ENCODE results near the gene KCNJ16.

KCNJ16 gene

DNA sequence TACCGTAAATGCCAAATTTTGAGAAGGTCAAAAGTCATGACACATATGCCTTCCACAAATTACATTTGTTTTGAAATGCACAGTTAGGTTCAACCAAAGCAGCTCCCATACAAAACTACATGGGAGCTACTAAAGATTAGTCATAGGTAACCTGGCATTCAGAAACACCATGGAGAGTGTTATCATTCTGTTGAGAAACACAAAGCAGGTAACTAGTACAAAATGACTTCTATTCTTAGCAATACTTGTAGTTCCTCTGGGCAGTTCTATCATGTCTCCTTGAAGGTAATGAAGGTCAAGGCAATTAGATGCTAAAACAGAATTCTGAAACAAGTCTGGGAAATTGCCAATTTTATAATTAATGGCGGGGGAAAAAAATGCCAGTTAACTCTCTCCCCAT, 39.4 kb downstream of the KCNJ16 start:
- CTCF ChIA-PET: no interaction called here
- TF ChIP-seq CTCF (IDR thresholded peaks at IDR 0.05; ENCODE audit: insufficient read depth, low read length, missing control alignments): no peak
- H3K4me3 ChIP-seq (ENCODE audit: low read depth, low read length): no peak overlapping the region
- POLR2A ChIA-PET: no interaction called here
- no peak for DNase-seq (ENCODE audit: low read depth, low spot score)

- ChIA-PET POLR2A (no interaction called here), CTCF (no interaction called here)
Observed at GRCh38 chr17:70115126-70115525, 40.1 kb downstream of the KCNJ16 start.

DNA sequence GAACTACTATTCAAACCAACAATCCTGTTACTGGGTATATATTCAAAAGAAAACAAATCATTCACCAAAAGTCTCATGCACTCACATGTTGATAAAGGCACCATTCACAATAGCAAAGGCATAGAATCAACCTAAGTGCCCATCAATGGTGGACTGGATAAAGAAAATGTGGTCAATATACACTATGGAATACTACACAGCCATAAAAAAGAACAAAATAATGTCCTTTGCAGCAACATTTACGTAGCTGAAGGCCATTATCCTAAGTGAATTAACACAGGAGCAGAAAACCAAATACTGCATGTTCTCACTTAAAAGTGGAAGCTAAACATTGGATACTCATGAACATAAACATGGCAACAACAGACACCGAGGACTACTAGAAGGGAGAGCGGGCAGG, 41.9 kb downstream of the KCNJ16 start:
- ChIA-PET POLR2A (no interaction called here), CTCF (interaction anchor here (1.3 kb wide), 1 partner anchor 507 kb away, joined by 4 read pairs; no protein-coding TSS in a partner anchor)
- DNase-seq (ENCODE audit: low read depth, low spot score): no peak
- no peak overlapping the region for H3K4me3 ChIP-seq (ENCODE audit: low read depth, low read length)
- TF ChIP-seq CTCF (IDR thresholded peaks at IDR 0.05; ENCODE audit: insufficient read depth, low read length, missing control alignments): no peak

More at GRCh38 chr17:70115126-70115525, 40.1 kb downstream of the KCNJ16 start:
- no peak for DNase-seq (ENCODE audit: low read depth, low spot score)
- H3K4me3 ChIP-seq (ENCODE audit: low read depth, low read length): no peak overlapping the region
- TF ChIP-seq CTCF (IDR thresholded peaks at IDR 0.05; ENCODE audit: insufficient read depth, low read length, missing control alignments): no peak

GRCh38 chr17:70119545-70119944, 44.5 kb downstream of the KCNJ16 start:
- POLR2A ChIA-PET: no interaction called here
- no peak for TF ChIP-seq CTCF (IDR thresholded peaks at IDR 0.05; ENCODE audit: insufficient read depth, low read length, missing control alignments)
- no peak for DNase-seq (ENCODE audit: low read depth, low spot score)
- CTCF ChIA-PET: no interaction called here
- no peak overlapping the region for H3K4me3 ChIP-seq (ENCODE audit: low read depth, low read length)

DNA sequence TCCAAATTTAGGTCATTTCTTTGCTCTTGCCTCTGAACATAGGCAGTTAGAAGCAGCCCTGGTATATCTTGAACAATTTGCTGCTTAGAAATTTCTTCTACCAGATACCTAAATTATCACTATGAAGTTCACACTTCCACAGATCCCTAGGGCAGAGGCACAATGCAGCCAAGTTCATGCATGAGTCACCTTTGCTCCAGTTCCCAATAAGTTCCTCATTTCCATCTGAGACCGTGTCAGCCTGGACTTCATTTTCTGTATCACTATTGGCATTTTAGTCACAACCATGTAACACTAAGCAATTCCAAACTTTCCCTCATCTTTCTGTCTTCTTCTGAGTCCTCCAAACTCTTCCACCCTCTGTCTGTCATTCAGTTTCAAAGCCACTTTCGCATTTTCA, 45.0 kb downstream of the KCNJ16 start:
- no peak for DNase-seq (ENCODE audit: low read depth, low spot score)
- CTCF ChIA-PET: no interaction called here
- H3K4me3 ChIP-seq (ENCODE audit: low read depth, low read length): no peak overlapping the region
- no peak for TF ChIP-seq CTCF (IDR thresholded peaks at IDR 0.05; ENCODE audit: insufficient read depth, low read length, missing control alignments)
- POLR2A ChIA-PET: no interaction called here

DNA sequence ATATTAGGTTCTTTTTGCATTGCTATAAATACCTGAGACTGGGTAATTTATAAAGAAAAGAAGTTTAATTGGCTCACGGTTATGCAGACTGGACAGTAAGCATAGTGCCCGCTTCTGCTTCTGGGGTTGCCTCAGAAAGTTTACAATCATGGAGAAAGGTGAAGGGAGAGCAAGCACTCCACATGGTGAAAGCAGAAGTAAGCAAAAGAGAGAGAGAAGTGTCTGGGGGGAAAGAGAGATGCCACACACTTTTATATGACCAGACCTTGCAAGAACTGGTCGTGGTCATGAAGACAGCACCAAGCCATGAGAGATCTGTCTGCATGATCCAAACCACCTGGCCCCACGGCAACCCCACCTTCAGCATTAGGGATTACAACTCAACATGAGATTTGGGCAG, 45.4 kb downstream of the KCNJ16 start:
- POLR2A ChIA-PET: no interaction called here
- H3K4me3 ChIP-seq (ENCODE audit: low read depth, low read length): no peak overlapping the region
- TF ChIP-seq CTCF (IDR thresholded peaks at IDR 0.05; ENCODE audit: insufficient read depth, low read length, missing control alignments): no peak
- DNase-seq (ENCODE audit: low read depth, low spot score): no peak
- CTCF ChIA-PET: no interaction called here

All from AG04449 (cell line).